ENCODE results near the gene ARRB1. TPM values are rescaled to one million over a fixed set of nuclear protein-coding genes. Genes with fewer than 3 reads are reported as not detected.

ARRB1 gene
- total RNA-seq, 1 donor from 2014 or later, result 1.0 TPM

DNA sequence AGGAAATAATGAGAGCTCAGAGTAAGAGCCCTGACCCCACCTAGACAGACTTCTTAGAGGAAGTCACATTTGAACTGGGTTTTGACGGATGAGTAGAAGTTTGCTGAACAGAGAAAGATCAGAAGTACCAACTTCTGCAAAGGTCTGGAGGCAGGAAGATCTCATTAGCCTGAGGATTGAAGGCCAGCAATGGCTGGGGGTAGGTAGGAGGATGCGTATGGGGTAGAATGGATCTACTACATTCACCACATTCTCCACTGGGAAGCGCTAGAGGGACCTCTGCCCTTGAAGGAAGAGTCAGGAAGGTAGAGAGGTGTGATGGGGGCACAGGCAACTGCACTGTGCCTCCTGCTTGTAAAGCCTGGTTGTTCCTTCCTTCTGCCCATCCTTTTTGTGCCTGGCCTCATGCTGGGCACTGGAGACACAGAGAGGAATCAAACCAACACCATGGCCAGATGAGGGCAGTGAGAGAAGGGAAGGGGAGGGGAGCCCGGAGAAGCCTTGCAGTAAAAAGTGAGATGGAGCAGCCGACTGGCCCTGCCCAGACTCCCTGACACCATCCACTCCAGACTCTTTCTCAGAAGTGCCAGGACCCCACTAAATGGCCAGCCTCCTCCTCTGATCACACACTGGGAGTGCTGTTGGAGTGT, 106.0 kb downstream of the ARRB1 start:
- H3K4me1 Mint-ChIP-seq, result peaks cover 4% of the 10 kb centered on the region
- TF ChIP-seq, protein P1, sequence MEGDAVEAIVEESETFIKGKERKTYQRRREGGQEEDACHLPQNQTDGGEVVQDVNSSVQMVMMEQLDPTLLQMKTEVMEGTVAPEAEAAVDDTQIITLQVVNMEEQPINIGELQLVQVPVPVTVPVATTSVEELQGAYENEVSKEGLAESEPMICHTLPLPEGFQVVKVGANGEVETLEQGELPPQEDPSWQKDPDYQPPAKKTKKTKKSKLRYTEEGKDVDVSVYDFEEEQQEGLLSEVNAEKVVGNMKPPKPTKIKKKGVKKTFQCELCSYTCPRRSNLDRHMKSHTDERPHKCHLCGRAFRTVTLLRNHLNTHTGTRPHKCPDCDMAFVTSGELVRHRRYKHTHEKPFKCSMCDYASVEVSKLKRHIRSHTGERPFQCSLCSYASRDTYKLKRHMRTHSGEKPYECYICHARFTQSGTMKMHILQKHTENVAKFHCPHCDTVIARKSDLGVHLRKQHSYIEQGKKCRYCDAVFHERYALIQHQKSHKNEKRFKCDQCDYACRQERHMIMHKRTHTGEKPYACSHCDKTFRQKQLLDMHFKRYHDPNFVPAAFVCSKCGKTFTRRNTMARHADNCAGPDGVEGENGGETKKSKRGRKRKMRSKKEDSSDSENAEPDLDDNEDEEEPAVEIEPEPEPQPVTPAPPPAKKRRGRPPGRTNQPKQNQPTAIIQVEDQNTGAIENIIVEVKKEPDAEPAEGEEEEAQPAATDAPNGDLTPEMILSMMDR (IDR thresholded peaks at IDR 0.05), result peak; percentile 26
- TF ChIP-seq EZH2 (IDR thresholded peaks at IDR 0.05), result no peak

DNA sequence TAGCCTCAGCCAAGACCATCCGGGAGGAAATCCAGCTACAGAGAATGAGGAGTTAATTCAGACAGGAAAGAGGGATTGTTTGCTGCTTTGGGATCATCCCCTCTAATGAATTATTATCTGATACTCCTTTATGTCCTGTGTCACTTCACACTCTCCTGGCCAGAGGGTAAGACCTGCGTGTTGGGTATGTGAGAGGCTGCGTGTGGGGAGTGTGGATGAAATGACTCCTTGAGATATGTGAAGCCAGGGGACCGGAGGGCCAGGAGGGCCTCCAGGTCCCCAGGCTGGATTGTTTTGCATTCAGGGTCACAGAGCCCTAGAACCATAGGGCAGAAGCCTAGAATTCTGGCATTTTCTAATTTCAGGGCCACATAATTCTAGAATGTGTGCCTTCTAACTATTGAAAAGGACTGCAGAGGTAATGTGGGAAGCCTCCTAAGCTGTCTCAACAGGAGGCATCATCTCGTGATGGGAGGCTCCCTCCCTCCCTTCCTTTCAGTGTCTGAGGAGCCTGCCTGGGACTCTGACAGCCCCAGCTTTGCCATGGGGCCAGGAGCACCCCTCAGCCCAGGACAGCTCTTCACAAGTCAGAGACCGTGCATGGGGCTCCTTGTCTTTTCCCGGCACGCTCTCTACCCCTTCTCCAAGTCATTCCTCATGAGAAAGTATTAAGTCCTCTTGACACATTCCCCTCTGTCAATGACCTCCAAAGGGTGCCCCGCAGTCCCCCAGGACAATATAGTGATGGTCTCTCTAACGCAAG, 107.2 kb downstream of the ARRB1 start:
- Mint-ChIP-seq H3K36me3 (no peaks in the 10 kb centered on the region), H3K4me1 (peaks cover 5% of the 10 kb centered on the region), H3K9me3 (no peaks in the 10 kb centered on the region), H3K27ac (no peak overlapping the region), H3K4me3 (peak overlapping the region; percentile 55), H3K27me3 (ENCODE audit: insufficient read depth, low read depth) (peaks cover 42% of the 10 kb centered on the region)
- peaks cover 62% of the 10 kb centered on the region for H3K27me3 ChIP-seq
- H4K20me1 ChIP-seq (ENCODE audit: low read depth), result peaks cover 14% of the 10 kb centered on the region
- H3K27ac ChIP-seq, result no peak overlapping the region
- H3K9me3 ChIP-seq (ENCODE audit: low read depth), result no peaks in the 10 kb centered on the region
- no peak overlapping the region for H3K4me2 ChIP-seq
- TF ChIP-seq EZH2phosphoT487 (IDR thresholded peaks at IDR 0.05), result no peak
- TF ChIP-seq, protein P1 (IDR thresholded peaks at IDR 0.05), result no peak
- TF ChIP-seq EZH2 (IDR thresholded peaks at IDR 0.05), result no peak
- no peaks in the 10 kb centered on the region for H3F3A ChIP-seq (ENCODE audit: low read depth)
- no peak overlapping the region for H2AFZ ChIP-seq (replicated peaks)
- H3K4me1 ChIP-seq, result peaks cover 17% of the 10 kb centered on the region
- no peak overlapping the region for H3K4me3 ChIP-seq
- DNase-seq (ENCODE audit: low spot score), result no peak
- no peaks in the 10 kb centered on the region for H3K36me3 ChIP-seq
- H3K79me2 ChIP-seq (ENCODE audit: low read depth), result no peaks in the 10 kb centered on the region
- H3K9ac ChIP-seq, result no peak overlapping the region

More for the DNA sequence above, 106.0 kb downstream of the ARRB1 start:
- no peak overlapping the region for H3K9ac ChIP-seq
- no peak overlapping the region for H3K4me2 ChIP-seq
- DNase-seq (ENCODE audit: low spot score), result peak; percentile 42
- no peaks in the 10 kb centered on the region for H3K9me3 Mint-ChIP-seq
- H3F3A ChIP-seq (ENCODE audit: low read depth), result no peaks in the 10 kb centered on the region
- H3K4me3 ChIP-seq, result no peak overlapping the region
- no peaks in the 10 kb centered on the region for H3K36me3 ChIP-seq
- H3K4me1 ChIP-seq, result peaks cover 7% of the 10 kb centered on the region
- H3K79me2 ChIP-seq (ENCODE audit: low read depth), result no peaks in the 10 kb centered on the region
- H3K27me3 Mint-ChIP-seq (ENCODE audit: insufficient read depth, low read depth), result peaks cover 32% of the 10 kb centered on the region
- H3K4me3 Mint-ChIP-seq, result no peak overlapping the region
- H3K27ac ChIP-seq, result no peak overlapping the region
- no peaks in the 10 kb centered on the region for H3K36me3 Mint-ChIP-seq
- H4K20me1 ChIP-seq (ENCODE audit: low read depth), result peaks cover 3% of the 10 kb centered on the region
- H3K27me3 ChIP-seq, result peaks cover 49% of the 10 kb centered on the region
- no peak overlapping the region for H2AFZ ChIP-seq (replicated peaks)
- H3K27ac Mint-ChIP-seq, result no peak overlapping the region
- no peaks in the 10 kb centered on the region for H3K9me3 ChIP-seq (ENCODE audit: low read depth)

DNA sequence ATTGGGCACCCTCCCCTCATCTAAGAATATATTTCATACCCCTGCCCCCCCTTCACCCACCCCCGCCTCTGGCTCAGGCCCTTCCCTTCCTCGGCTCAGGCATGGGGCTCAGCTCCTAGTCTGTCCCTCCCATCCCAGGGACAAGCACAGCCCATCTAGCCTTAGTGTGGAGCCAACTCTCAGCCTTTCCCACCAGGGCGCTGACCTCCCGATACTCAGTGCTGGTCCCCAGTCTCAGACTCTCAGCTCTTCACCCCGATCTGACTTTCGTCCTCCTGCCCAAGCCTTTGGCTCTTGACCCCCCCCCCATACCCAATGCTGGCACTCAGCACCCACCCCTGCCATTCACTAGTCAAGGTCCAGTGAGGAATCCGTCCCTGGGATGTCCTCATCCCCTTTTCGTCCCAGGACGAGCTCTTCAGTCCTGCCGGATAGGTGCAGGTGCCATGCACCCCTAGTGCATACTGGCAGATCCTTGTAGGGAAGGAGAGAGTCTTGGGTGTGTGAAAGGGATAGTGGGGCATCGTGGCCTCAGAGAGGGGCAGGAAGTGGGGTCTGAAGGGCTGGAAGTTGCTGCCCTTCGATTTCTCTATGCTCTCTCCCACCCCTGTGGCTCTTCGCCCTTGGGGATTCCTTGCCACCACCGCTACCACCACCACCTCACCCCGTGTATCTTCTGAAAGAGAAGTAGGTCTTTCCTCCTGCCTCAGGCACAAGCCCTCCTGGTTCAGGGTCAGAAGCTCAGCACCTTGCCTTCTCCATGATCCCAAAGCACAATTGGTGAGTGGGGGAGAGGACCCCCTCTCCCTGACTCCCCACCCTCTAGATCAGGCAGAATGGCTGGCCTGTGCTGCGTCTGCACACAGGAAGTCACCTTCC, 108.5 kb downstream of the ARRB1 start:
- no peak for DNase-seq (ENCODE audit: low spot score)
- Mint-ChIP-seq H3K9me3 (no peaks in the 10 kb centered on the region), H3K27ac (no peak overlapping the region), H3K4me3 (peak overlapping the region; percentile 88), H3K27me3 (ENCODE audit: insufficient read depth, low read depth) (peaks cover 42% of the 10 kb centered on the region), H3K36me3 (no peaks in the 10 kb centered on the region), H3K4me1 (peaks cover 7% of the 10 kb centered on the region)
- Histone ChIP-seq H4K20me1 (ENCODE audit: low read depth) (peaks cover 14% of the 10 kb centered on the region), H3K9ac (no peak overlapping the region), H2AFZ (replicated peaks) (no peak overlapping the region), H3K4me3 (no peak overlapping the region), H3F3A (ENCODE audit: low read depth) (no peaks in the 10 kb centered on the region), H3K9me3 (ENCODE audit: low read depth) (no peaks in the 10 kb centered on the region), H3K36me3 (no peaks in the 10 kb centered on the region), H3K4me1 (peaks cover 17% of the 10 kb centered on the region), H3K27me3 (peaks cover 75% of the 10 kb centered on the region), H3K4me2 (no peak overlapping the region), H3K27ac (no peak overlapping the region), H3K79me2 (ENCODE audit: low read depth) (no peaks in the 10 kb centered on the region)
- TF ChIP-seq EZH2 (IDR thresholded peaks at IDR 0.05) (no peak), EZH2phosphoT487 (IDR thresholded peaks at IDR 0.05) (no peak)
- TF ChIP-seq, protein P1 (IDR thresholded peaks at IDR 0.05), result no peak

Measured in neural progenitor cell (in vitro differentiated cells).